Measurements from ENCODE around the gene SLC22A13. TPM values are rescaled to one million over a fixed set of nuclear protein-coding genes. Genes with fewer than 3 reads are reported as not detected.
"Not testable (repeated sequence)": the region's sequence is repeated elsewhere in the genome, so short reads cannot be mapped to it uniquely, and the experiment has no call there.

Gene SLC22A13
- total RNA-seq, 2 donors from 2014 or later = 0.27 to 0.61 TPM

GRCh38 chr3:38318766-38319671 lies 53.4 kb downstream of the SLC22A13 start:
- ATAC-seq = no peak
- intact Hi-C loops (cut with DNase I, micrococcal nuclease) = no loop called here
- no peak for DNase-seq

GRCh38 chr3:38320638-38321037 lies 55.0 kb downstream of the SLC22A13 start:
- intact Hi-C loops (cut with DNase I, micrococcal nuclease); ATAC-seq; DNase-seq: not testable (repeated sequence)

GRCh38 chr3:38323060-38323459 lies 57.4 kb downstream of the SLC22A13 start:
- intact Hi-C loops (cut with DNase I, micrococcal nuclease) = no loop called here

GRCh38 chr3:38325256-38325655 lies 59.6 kb downstream of the SLC22A13 start:
- intact Hi-C loops (cut with DNase I, micrococcal nuclease) = no loop called here
- ATAC-seq (no peak), DNase-seq (no peak)

More at GRCh38 chr3:38323060-38323459, 57.4 kb downstream of the SLC22A13 start:
- ATAC-seq = no peak
- no peak for DNase-seq

GRCh38 chr3:38327335-38328009 lies 61.9 kb downstream of the SLC22A13 start:
- DNase-seq (no peak), ATAC-seq (no peak)
- intact Hi-C loops (cut with DNase I, micrococcal nuclease) = no loop called here

Other genes starting within 250 kb of the SLC22A13 start
- gene PLCD1, start 236.2 kb upstream of the SLC22A13 start, total RNA-seq = 100 to 1,000 TPM in 1 of 2 donors, 10 to 100 TPM in 1; 80.2 to 114 TPM
- gene DLEC1, start 226.6 kb upstream of the SLC22A13 start, total RNA-seq = 1 to 10 TPM; 1.5 to 2.1 TPM
- gene ACAA1, start 128.7 kb upstream of the SLC22A13 start, total RNA-seq = 100 to 1,000 TPM; 177 to 186 TPM
- 10 to 100 TPM; 66.1 to 76.4 TPM for gene MYD88, start 127.2 kb upstream of the SLC22A13 start, total RNA-seq
- gene OXSR1, start 100.3 kb upstream of the SLC22A13 start, total RNA-seq = 10 to 100 TPM; 42.5 to 42.8 TPM
- not detected for gene SLC22A14, start 16.5 kb downstream of the SLC22A13 start, total RNA-seq
- 10 to 100 TPM; 18.0 to 19.2 TPM for gene XYLB, start 81.0 kb downstream of the SLC22A13 start, total RNA-seq
- gene ACVR2B, start 188.1 kb downstream of the SLC22A13 start, total RNA-seq = 1 to 10 TPM; 5.2 to 7.1 TPM
- gene EXOG, start 230.5 kb downstream of the SLC22A13 start, total RNA-seq = 1 to 10 TPM; 6.9 to 7.3 TPM

Measured in left colon (tissue), 2 donors.